Body of pancreas (tissue), 4 donors: ENCODE measurements around the gene HOTAIR. TPM values are rescaled to one million over a fixed set of nuclear protein-coding genes. Genes with fewer than 3 reads are reported as not detected.

Source experiments
- ATAC-seq: fragments of 150-250 bp; one replicate; pipeline ENCODE4 v1.9.1; 2016
- DNase-seq, 4 donors: peaks; one replicate each; pipeline ENCODE4 v3.0.0-alpha.2; 2019
- H3K27ac ChIP-seq, 4 donors: fragments of 200-600 bp; sonication (generic); 1 replicate in 3 of 4; 2 replicates in 1 of 4; pipeline versions ENCODE4 v1.5.1 to v1.6.1; 2016 to 2019; ENCODE audit warnings: mild to moderate bottlenecking in 1 of 4, mixed read lengths in 1 of 4, moderate library complexity in 1 of 4
- H3K27me3 ChIP-seq, 2 donors: fragments of 200-600 bp; sonication (generic); one replicate each; pipeline ENCODE4 v1.6.0; 2016; ENCODE audit warnings: mild to moderate bottlenecking in 1 of 2
- H3K36me3 ChIP-seq, 2 donors: fragments of 200-600 bp; sonication (generic); replicated peaks in 1 of 2; 2 replicates each; pipeline ENCODE4 v1.5.1; 2016; ENCODE audit warnings: low read depth in 2 of 2; ENCODE audit not compliant: insufficient read depth in 1 of 2
- H3K4me1 ChIP-seq: fragments of 200-600 bp; sonication (generic); one replicate; pipeline ENCODE4 v1.6.0; 2016
- H3K4me3 ChIP-seq, 2 donors: fragments of 200-600 bp; sonication (generic); 1 replicate in 1 of 2; 2 replicates in 1 of 2; pipeline ENCODE4 v1.5.1; 2016 to 2019
- H3K9me3 ChIP-seq, 3 donors: fragments of 200-600 bp; sonication (generic); 1 replicate in 2 of 3; 2 replicates in 1 of 3; pipeline ENCODE4 v1.5.1; 2016
- POLR2A ChIP-seq, 3 donors: fragments of 450-650 bp; IDR thresholded peaks; one replicate each; pipeline ENCODE4 v1.6.1; 2016; ENCODE audit warnings: antibody characterized with exemption in 3 of 3, mild to moderate bottlenecking in 2 of 3
- WGBS, 2 donors: methylation state at CpG; one replicate each; pipeline ENCODE4 v1.1.5; 2017; 5-methylcytosine and 5-hydroxymethylcytosine counted together
- intact Hi-C: fragments of 100-400 bp; cut with DNase I; formaldehyde crosslinking; loops from one replicate; pipeline ENCODE4 v1.15.1; 2023
- total RNA-seq, 2 donors: library from RNA; depleted of rRNA; stranded (reverse); fragments of >200 nt; gene quantifications; one replicate each; pipeline ENCODE4 v1.1.0, GENCODE V29; 2016
- TF ChIP-seq, protein P1 (sequence below), 7 experiments: fragments of 450-650 bp in 4 of 7; fragments of 200-600 bp in 3 of 7; sonication (generic) in 3 of 7; IDR thresholded peaks; one replicate each; pipeline ENCODE4 v1.5.1; 2016 to 2019; ENCODE audit warnings: antibody characterized with exemption in 7 of 7

The HOTAIR gene
- total RNA-seq, 2 donors from 2014 or later: not detected

DNA sequence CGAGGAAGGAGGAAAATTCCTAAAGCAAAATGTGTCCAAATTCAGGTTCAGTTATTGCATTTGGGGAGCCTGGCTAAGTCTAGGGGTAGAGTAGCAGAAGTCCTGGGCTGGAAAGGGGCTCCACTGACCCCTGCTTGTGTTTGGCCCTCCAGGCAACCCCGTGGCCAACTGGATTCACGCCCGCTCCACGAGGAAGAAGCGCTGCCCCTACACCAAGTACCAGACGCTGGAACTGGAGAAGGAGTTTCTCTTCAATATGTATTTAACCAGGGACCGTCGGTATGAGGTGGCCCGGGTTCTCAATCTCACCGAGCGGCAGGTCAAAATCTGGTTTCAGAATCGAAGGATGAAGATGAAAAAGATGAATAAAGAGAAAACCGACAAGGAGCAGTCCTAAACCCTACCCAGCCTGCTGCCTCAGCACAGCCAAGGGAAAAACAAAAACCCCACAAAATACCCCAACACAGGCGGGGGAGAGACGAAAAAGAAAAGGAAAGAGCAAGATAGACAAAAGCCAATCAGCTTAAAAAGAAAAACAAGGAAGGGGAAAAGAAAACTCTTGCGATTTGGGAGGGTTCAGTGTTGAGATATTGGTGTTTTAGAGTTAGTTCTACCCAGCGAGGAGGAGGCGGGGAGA lies 27.6 kb upstream of the HOTAIR start:
- Histone ChIP-seq H3K4me1 (peaks cover 27% of the 10 kb centered on the region), H3K36me3 (no peaks in the 10 kb centered on the region), H3K27ac (no peak overlapping the region), H3K27me3 (peaks cover 6 to 77% of the 10 kb centered on the region in 2 donors), H3K9me3 (no peaks in the 10 kb centered on the region), H3K4me3 (no peak overlapping the region)
- TF ChIP-seq POLR2A (IDR thresholded peaks at IDR 0.05): no peak
- TF ChIP-seq, protein P1, sequence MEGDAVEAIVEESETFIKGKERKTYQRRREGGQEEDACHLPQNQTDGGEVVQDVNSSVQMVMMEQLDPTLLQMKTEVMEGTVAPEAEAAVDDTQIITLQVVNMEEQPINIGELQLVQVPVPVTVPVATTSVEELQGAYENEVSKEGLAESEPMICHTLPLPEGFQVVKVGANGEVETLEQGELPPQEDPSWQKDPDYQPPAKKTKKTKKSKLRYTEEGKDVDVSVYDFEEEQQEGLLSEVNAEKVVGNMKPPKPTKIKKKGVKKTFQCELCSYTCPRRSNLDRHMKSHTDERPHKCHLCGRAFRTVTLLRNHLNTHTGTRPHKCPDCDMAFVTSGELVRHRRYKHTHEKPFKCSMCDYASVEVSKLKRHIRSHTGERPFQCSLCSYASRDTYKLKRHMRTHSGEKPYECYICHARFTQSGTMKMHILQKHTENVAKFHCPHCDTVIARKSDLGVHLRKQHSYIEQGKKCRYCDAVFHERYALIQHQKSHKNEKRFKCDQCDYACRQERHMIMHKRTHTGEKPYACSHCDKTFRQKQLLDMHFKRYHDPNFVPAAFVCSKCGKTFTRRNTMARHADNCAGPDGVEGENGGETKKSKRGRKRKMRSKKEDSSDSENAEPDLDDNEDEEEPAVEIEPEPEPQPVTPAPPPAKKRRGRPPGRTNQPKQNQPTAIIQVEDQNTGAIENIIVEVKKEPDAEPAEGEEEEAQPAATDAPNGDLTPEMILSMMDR (IDR thresholded peaks at IDR 0.05): no peak
- intact Hi-C loops: loop anchor here (5.0 kb wide), 1 partner anchor 200 kb away; no protein-coding TSS in a partner anchor
- 16 to 19% methylated on average over 19 of the region's 19 CpGs for WGBS, 2 donors
- ATAC-seq: no peak
- DNase-seq: no peak

DNA sequence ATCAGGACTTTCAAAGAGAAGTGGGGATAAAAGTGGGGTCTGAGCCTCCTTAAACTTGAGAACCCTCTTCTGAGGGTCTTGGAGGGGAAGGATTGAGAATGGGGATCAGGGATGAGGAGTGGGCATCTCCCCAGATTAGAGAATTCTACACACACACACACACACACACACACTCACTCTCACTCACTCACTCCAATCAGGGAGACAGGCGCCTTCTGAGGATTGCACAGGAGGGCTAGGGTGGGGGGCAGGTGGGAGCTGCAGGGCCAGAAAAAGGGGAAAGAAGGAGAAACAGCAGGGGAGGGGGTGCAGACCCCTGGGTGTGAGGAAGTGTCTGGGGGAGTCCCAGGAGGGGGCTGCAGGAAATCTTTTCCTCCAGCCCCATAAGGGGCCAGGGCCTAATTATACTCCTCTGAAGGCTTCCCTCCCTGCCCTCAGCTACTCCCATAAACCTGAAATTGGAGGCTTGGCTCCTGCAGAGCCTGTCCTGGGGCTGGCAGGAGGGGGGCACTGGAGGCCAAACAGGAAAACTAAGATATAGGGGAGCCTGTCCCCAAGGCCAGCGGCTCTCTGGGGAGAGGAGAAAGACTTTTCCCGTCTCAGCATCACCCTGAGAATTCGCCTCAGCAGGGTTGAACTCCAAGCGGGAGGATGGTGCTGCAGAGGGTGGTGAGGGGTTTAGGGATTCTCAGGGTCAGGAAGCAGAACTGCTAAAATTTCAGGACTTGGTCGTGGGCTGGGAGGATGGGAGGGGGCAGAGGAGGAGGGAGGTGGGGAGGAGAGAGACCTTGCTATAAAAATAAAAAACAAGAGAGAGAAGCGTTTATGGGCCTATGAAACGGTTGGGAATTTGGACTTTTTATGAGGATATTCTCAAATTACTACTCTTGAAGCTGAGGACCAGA lies 26.8 kb upstream of the HOTAIR start:
- H3K36me3 ChIP-seq: no peaks in the 10 kb centered on the region
- ATAC-seq (no peak), DNase-seq (no peak)
- WGBS, 2 donors: 25 to 48% methylated on average over 8 of the region's 8 CpGs
- peaks cover 27% of the 10 kb centered on the region for H3K4me1 ChIP-seq
- no peaks in the 10 kb centered on the region for H3K9me3 ChIP-seq
- H3K4me3 ChIP-seq: no peak overlapping the region
- no peak for TF ChIP-seq POLR2A (IDR thresholded peaks at IDR 0.05)
- TF ChIP-seq, protein P1 (IDR thresholded peaks at IDR 0.05): no peak
- H3K27me3 ChIP-seq: peaks cover 6 to 77% of the 10 kb centered on the region in 2 donors
- no peak overlapping the region for H3K27ac ChIP-seq
- intact Hi-C loops: loop anchor here (5.0 kb wide), 1 partner anchor 201 kb away; no protein-coding TSS in a partner anchor

DNA sequence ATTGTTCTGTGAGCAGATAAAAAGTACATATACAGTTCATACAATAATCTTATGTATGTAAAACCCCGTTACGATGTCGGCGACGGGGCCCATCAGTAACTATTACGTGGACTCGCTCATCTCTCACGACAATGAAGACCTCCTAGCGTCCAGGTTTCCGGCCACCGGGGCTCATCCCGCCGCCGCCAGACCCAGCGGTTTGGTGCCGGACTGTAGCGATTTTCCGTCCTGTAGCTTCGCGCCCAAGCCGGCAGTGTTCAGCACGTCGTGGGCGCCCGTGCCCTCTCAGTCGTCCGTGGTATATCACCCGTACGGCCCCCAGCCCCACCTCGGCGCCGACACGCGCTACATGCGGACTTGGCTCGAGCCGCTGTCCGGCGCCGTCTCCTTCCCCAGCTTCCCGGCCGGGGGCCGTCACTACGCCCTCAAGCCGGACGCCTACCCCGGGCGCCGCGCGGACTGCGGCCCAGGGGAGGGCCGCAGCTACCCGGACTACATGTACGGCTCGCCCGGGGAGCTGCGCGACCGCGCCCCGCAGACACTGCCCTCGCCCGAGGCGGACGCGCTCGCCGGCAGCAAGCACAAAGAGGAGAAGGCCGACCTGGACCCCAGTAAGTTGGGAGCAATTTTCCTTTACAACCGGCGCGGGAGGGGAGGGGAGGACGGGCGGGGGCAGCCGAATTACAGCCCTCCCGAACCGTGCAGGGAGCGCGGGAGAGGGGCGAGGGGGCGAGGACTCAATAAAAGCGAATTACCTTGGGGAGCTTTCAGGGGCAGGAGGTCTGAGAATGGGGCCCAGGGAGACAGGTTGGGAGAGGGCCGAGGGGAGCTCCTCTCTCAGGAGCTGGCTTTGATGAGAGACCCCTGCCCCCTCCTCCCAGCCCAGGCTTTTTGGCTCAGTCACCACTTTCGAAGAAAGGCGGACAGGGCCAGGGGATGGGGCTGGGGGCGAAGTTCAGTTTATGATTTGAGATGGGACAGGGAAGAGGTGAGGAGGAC lies 25.7 kb upstream of the HOTAIR start, which contains the start of gene HOXC9:
Gene HOXC9 (plus strand): TSS at position 46 of the 999 bp plus-strand sequence. CDS start 28 bp downstream, at position 74.
- TF ChIP-seq POLR2A (IDR thresholded peaks at IDR 0.05): no peak
- no peak within 1 kb of the TSS for H3K27ac ChIP-seq
- H3K4me1 ChIP-seq: peaks cover 30% of the 10 kb centered on the region
- H3K27me3 ChIP-seq: peaks cover 6 to 81% of the 10 kb centered on the region in 2 donors
- H3K4me3 ChIP-seq: no peak within 1 kb of the TSS
- intact Hi-C loops: loop anchor here (5.0 kb wide), 1 partner anchor 202 kb away; no protein-coding TSS in a partner anchor
- peak in 1 of 4 donors; percentile 24 for DNase-seq
- 3 to 11% methylated on average over 24 to 87 of the region's 87 CpGs for WGBS, 2 donors
- H3K9me3 ChIP-seq: no peaks in the 10 kb centered on the region
- H3K36me3 ChIP-seq: no peaks in the 10 kb centered on the region
- peak; percentile 43 for ATAC-seq

DNA sequence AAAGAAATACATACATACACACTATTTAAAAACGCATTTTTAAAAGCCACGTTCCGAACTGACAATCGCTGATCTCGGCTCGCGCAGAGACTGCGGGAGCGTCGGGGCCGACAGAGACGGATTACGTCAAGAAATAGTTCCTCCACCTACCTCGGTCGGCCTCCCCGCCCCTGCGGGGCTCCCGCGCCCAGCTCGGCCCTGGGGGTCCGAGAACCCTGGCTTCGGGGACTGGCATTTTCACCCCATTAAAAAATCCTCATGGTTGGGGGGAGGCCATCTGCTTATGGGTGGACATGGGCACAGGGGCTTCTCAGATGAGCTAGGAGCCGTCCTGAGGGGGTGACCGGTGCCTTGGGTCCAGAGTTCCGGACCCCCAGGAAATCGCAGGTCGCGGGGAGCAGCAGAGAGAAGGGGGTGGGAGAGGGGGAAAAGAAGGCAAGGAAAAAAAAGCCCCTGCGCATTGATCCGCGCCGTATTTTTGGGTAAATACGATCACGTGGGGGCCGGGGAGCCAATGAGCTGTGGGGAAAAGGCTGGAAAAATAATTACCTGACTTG lies 24.9 kb upstream of the HOTAIR start:
- DNase-seq (peak in 1 of 4 donors; percentile 49), ATAC-seq (peak; percentile 45)
- 2 to 4% methylated on average over 21 to 35 of the region's 35 CpGs for WGBS, 2 donors
- TF ChIP-seq, protein P1 (IDR thresholded peaks at IDR 0.05): no peak
- TF ChIP-seq POLR2A (IDR thresholded peaks at IDR 0.05): no peak
- Histone ChIP-seq H3K9me3 (no peaks in the 10 kb centered on the region), H3K4me1 (peaks cover 37% of the 10 kb centered on the region), H3K36me3 (no peaks in the 10 kb centered on the region), H3K27ac (no peak overlapping the region), H3K4me3 (no peak overlapping the region), H3K27me3 (peaks cover 6 to 81% of the 10 kb centered on the region in 2 donors)
- intact Hi-C loops: loop anchor here (5.0 kb wide), 1 partner anchor 203 kb away; no protein-coding TSS in a partner anchor
